Skeletal muscle satellite cell (primary cell): ENCODE results near the gene PRKRIP1.
"Not testable (repeated sequence)": the region's sequence is repeated elsewhere in the genome, so short reads cannot be mapped to it uniquely, and the experiment has no call there.

Experiments
- H3K27me3 ChIP-seq: 2 replicates; pipeline ENCODE4 v1.7.0; 2013; ENCODE audit warnings: low read length; ENCODE audit not compliant: control insufficient read depth, insufficient read depth
- H3K36me3 ChIP-seq: 2 replicates; pipeline ENCODE4 v1.7.0; 2013; ENCODE audit warnings: mild to moderate bottlenecking, control low read depth, low read length; ENCODE audit not compliant: insufficient read depth
- H3K4me1 ChIP-seq: 2 replicates; pipeline ENCODE4 v1.7.0; 2013; ENCODE audit warnings: low read length; ENCODE audit not compliant: control insufficient read depth, insufficient read depth
- H3K4me2 ChIP-seq: 2 replicates; pipeline ENCODE4 v1.7.0; 2013; ENCODE audit warnings: mild to moderate bottlenecking, low read length
- H3K4me3 ChIP-seq: 2 replicates; pipeline ENCODE4 v1.7.0; 2013; ENCODE audit warnings: low read length
- H3K9ac ChIP-seq: 2 replicates; pipeline ENCODE4 v1.7.0; 2013; ENCODE audit warnings: mild to moderate bottlenecking, low read depth, low read length, moderate library complexity
- H3K9me3 ChIP-seq: replicated peaks from 2 replicates; pipeline ENCODE4 v1.7.0; 2013; ENCODE audit warnings: mild to moderate bottlenecking, control low read depth, low read length

The PRKRIP1 gene

GRCh38 chr7:102407910-102408309, 11.7 kb downstream of the PRKRIP1 start:
- Histone ChIP-seq H3K9ac (no peak overlapping the region), H3K9me3 (no peaks in the 10 kb centered on the region), H3K27me3 (no peaks in the 10 kb centered on the region), H3K4me2 (no peak overlapping the region), H3K36me3 (peaks cover 71% of the 10 kb centered on the region), H3K4me1 (peaks cover 3% of the 10 kb centered on the region), H3K4me3 (no peak overlapping the region)

GRCh38 chr7:102408530-102408929, 12.4 kb downstream of the PRKRIP1 start:
- not testable (repeated sequence) for H3K9me3 ChIP-seq, H3K9ac ChIP-seq, H3K4me3 ChIP-seq, H3K27me3 ChIP-seq, H3K4me2 ChIP-seq, H3K4me1 ChIP-seq
- peaks cover 70% of the 10 kb centered on the region for H3K36me3 ChIP-seq

GRCh38 chr7:102409340-102409739, 13.2 kb downstream of the PRKRIP1 start:
- no peak overlapping the region for H3K4me3 ChIP-seq
- peaks cover 3% of the 10 kb centered on the region for H3K4me1 ChIP-seq
- peaks cover 62% of the 10 kb centered on the region for H3K36me3 ChIP-seq
- no peaks in the 10 kb centered on the region for H3K9me3 ChIP-seq
- no peaks in the 10 kb centered on the region for H3K27me3 ChIP-seq
- no peak overlapping the region for H3K9ac ChIP-seq
- no peak overlapping the region for H3K4me2 ChIP-seq

- peaks cover 3% of the 10 kb centered on the region for H3K4me1 ChIP-seq
- no peak overlapping the region for H3K9ac ChIP-seq
- peaks cover 60% of the 10 kb centered on the region for H3K36me3 ChIP-seq
- no peaks in the 10 kb centered on the region for H3K9me3 ChIP-seq
- no peaks in the 10 kb centered on the region for H3K27me3 ChIP-seq
- no peak overlapping the region for H3K4me2 ChIP-seq
- no peak overlapping the region for H3K4me3 ChIP-seq
Observed at GRCh38 chr7:102410123-102410522, 14.0 kb downstream of the PRKRIP1 start.

- Histone ChIP-seq H3K9ac (no peak overlapping the region), H3K36me3 (peaks cover 58% of the 10 kb centered on the region), H3K27me3 (no peaks in the 10 kb centered on the region), H3K4me2 (no peak overlapping the region), H3K4me3 (no peak overlapping the region), H3K9me3 (no peaks in the 10 kb centered on the region), H3K4me1 (peaks cover 3% of the 10 kb centered on the region)
Observed at GRCh38 chr7:102410918-102411317, 14.8 kb downstream of the PRKRIP1 start.

GRCh38 chr7:102412548-102412947, 16.4 kb downstream of the PRKRIP1 start:
- Histone ChIP-seq H3K4me3 (no peak overlapping the region), H3K9ac (no peak overlapping the region), H3K9me3 (no peaks in the 10 kb centered on the region), H3K36me3 (peaks cover 58% of the 10 kb centered on the region), H3K4me1 (peaks cover 3% of the 10 kb centered on the region), H3K4me2 (no peak overlapping the region), H3K27me3 (no peaks in the 10 kb centered on the region)

GRCh38 chr7:102413091-102413490, 16.9 kb downstream of the PRKRIP1 start:
- no peaks in the 10 kb centered on the region for H3K27me3 ChIP-seq
- H3K9me3 ChIP-seq, result no peaks in the 10 kb centered on the region
- peaks cover 53% of the 10 kb centered on the region for H3K36me3 ChIP-seq
- no peak overlapping the region for H3K9ac ChIP-seq
- H3K4me3 ChIP-seq, result no peak overlapping the region
- no peak overlapping the region for H3K4me2 ChIP-seq
- peaks cover 3% of the 10 kb centered on the region for H3K4me1 ChIP-seq

- Histone ChIP-seq H3K27me3 (no peaks in the 10 kb centered on the region), H3K9ac (no peak overlapping the region), H3K4me2 (no peak overlapping the region), H3K9me3 (no peaks in the 10 kb centered on the region), H3K4me1 (peaks cover 3% of the 10 kb centered on the region), H3K4me3 (no peak overlapping the region), H3K36me3 (peaks cover 53% of the 10 kb centered on the region)
Observed at GRCh38 chr7:102413611-102414010, 17.4 kb downstream of the PRKRIP1 start.

- Histone ChIP-seq H3K27me3 (no peaks in the 10 kb centered on the region), H3K9me3 (no peaks in the 10 kb centered on the region), H3K4me3 (no peak overlapping the region), H3K36me3 (peaks cover 49% of the 10 kb centered on the region), H3K4me2 (no peak overlapping the region), H3K4me1 (peaks cover 3% of the 10 kb centered on the region), H3K9ac (no peak overlapping the region)
Observed at GRCh38 chr7:102415685-102416225, 19.6 kb downstream of the PRKRIP1 start.

- no peaks in the 10 kb centered on the region for H3K27me3 ChIP-seq
- peaks cover 51% of the 10 kb centered on the region for H3K36me3 ChIP-seq
- peaks cover 3% of the 10 kb centered on the region for H3K4me1 ChIP-seq
- no peak overlapping the region for H3K4me2 ChIP-seq
- no peak overlapping the region for H3K4me3 ChIP-seq
- H3K9ac ChIP-seq, result no peak overlapping the region
- H3K9me3 ChIP-seq, result no peaks in the 10 kb centered on the region
Observed at GRCh38 chr7:102416406-102416805, 20.2 kb downstream of the PRKRIP1 start.

- Histone ChIP-seq H3K9ac (no peak overlapping the region), H3K27me3 (no peaks in the 10 kb centered on the region), H3K4me1 (peaks cover 3% of the 10 kb centered on the region), H3K36me3 (peaks cover 51% of the 10 kb centered on the region), H3K9me3 (no peaks in the 10 kb centered on the region), H3K4me3 (no peak overlapping the region), H3K4me2 (no peak overlapping the region)
Observed at GRCh38 chr7:102417105-102417504, 20.9 kb downstream of the PRKRIP1 start.

- H3K4me3 ChIP-seq, result no peak overlapping the region
- no peak overlapping the region for H3K9ac ChIP-seq
- no peaks in the 10 kb centered on the region for H3K9me3 ChIP-seq
- peaks cover 47% of the 10 kb centered on the region for H3K36me3 ChIP-seq
- no peaks in the 10 kb centered on the region for H3K27me3 ChIP-seq
- H3K4me1 ChIP-seq, result no peaks in the 10 kb centered on the region
- H3K4me2 ChIP-seq, result no peak overlapping the region
Observed at GRCh38 chr7:102418592-102418991, 22.4 kb downstream of the PRKRIP1 start.
